ENCODE data around the gene KRT73. TPM values are rescaled to one million over a fixed set of nuclear protein-coding genes. Genes with fewer than 3 reads are reported as not detected.

KRT73 gene
- total RNA-seq, 1 donor from 2014 or later, result not detected

DNA sequence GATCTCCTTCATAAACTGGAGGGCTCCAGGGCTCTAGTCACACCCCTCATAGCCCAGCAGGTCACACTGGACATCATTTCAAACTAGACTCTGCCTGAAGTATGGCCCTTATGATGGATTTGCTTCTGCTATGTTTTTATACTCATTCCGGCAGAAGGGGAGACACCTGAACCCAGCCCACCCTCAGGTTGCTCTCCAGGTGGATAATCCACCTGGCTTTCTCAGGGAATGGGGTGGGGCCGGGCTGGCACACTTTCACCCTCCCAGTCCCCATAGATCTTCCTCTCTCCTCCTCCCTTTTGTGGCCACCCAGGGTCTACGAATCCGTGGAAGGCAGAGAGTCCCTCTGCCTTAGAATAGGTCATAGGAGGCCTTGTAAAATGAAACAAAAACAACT lies 9.8 kb upstream of the KRT73 start:
- TF ChIP-seq, protein P1, sequence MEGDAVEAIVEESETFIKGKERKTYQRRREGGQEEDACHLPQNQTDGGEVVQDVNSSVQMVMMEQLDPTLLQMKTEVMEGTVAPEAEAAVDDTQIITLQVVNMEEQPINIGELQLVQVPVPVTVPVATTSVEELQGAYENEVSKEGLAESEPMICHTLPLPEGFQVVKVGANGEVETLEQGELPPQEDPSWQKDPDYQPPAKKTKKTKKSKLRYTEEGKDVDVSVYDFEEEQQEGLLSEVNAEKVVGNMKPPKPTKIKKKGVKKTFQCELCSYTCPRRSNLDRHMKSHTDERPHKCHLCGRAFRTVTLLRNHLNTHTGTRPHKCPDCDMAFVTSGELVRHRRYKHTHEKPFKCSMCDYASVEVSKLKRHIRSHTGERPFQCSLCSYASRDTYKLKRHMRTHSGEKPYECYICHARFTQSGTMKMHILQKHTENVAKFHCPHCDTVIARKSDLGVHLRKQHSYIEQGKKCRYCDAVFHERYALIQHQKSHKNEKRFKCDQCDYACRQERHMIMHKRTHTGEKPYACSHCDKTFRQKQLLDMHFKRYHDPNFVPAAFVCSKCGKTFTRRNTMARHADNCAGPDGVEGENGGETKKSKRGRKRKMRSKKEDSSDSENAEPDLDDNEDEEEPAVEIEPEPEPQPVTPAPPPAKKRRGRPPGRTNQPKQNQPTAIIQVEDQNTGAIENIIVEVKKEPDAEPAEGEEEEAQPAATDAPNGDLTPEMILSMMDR (conservative IDR thresholded peaks at IDR 0.05; ENCODE audit: low read depth, low read length), result no peak
- no peak overlapping the region for H3K4me3 ChIP-seq (ENCODE audit: low read depth, low read length)
- no peak for DNase-seq (ENCODE audit: low read depth)

DNA sequence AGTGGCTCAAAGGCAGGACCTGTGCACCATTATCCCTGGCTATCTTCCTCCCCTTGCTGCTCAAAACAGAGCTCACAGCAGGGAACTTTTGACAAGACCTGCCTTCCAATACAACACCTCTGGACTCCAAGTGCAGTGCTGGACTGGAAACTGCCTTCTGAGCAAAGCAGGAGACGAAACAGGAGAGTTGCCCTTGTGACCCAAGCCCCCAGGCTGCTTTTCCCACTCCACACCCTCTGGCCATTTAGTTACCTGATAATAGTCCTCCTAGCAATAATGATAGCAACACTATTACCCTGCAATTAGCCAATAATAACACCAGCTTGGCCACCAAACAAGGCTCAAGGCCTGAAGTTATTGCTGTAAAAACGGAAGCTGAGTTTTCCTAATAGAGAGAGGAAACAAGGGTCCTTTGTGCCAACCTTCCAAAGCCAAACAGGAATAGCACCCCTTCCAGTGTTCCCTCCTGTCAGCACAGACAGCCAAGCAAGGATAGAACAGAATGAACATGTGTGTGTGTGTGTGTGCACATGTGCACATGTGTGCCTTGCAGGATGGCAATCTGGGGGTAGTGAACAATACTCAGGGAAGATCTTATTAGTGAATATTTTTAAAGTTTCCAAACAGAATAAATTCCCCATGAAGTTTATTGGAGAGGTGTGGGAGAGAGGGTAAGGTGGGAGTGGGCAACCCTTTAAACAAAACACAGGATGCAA lies 9.2 kb upstream of the KRT73 start:
- TF ChIP-seq, protein P1 (conservative IDR thresholded peaks at IDR 0.05; ENCODE audit: low read depth, low read length), result no peak
- no peak overlapping the region for H3K4me3 ChIP-seq (ENCODE audit: low read depth, low read length)
- DNase-seq (ENCODE audit: low read depth), result no peak

DNA sequence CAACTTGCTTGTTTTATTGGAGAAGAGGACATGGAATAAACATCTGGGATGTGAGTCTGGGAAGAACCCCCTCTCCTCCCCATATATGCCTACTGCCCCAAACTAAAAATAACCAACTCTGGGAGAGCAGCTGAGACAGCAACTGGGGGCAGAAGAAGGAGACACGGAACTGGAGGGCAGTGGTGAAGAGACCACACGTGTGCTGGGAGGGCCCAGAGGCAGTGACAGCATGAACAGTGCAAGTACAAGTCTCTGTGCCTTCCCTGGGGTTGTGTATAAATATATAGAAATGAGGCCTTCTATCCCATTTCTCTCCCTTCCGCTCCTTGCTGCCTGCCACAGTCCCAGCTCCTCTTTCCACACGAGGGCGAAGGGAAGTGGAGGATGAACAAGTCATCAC lies 4.0 kb upstream of the KRT73 start:
- TF ChIP-seq, protein P1 (conservative IDR thresholded peaks at IDR 0.05; ENCODE audit: low read depth, low read length), result no peak
- no peak for DNase-seq (ENCODE audit: low read depth)
- H3K4me3 ChIP-seq (ENCODE audit: low read depth, low read length), result no peak overlapping the region

DNA sequence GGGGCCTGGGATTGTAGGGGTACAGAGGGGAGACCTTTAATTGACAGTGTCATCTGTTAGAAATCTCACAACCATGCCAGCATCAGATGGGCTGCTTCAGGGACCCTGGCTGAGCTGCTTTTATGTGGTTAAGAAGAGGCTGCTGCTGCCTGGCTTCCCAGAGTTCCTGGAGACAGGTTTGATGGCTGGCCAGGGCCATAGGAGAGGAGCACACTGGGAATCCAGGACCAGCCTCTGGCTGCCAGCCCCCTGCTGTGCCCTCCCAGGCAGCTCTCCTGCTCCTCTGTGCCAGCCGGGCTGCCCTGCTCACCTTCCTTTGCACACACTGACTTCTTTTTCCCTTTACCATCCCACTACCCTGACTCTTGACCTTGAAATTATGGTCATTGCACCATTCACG lies 507 bp upstream of the KRT73 start:
- DNase-seq (ENCODE audit: low read depth), result no peak
- TF ChIP-seq, protein P1 (conservative IDR thresholded peaks at IDR 0.05; ENCODE audit: low read depth, low read length), result no peak
- H3K4me3 ChIP-seq (ENCODE audit: low read depth, low read length), result no peak overlapping the region

DNA sequence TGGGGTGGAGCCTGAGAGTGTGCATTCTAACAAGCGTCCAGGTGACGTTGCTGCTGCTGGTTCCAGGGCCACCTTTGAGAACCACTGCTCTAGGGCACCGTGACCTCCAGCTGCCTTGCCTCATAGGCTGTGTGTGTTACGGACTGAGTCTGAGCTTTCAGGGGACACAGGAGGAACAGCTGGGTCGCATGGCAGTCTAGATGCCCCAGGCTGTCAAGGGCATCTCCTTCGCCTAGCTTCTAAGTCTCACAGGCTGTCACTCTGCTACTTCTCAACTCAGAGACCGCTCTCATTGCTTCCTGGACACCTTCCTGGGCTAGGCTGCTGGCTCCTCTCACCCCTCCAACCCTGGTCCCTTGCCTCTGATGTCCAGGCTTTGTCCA lies 965 bp downstream of the KRT73 start:
- no peak for DNase-seq (ENCODE audit: low read depth)
- TF ChIP-seq, protein P1 (conservative IDR thresholded peaks at IDR 0.05; ENCODE audit: low read depth, low read length), result no peak
- no peak overlapping the region for H3K4me3 ChIP-seq (ENCODE audit: low read depth, low read length)

DNA sequence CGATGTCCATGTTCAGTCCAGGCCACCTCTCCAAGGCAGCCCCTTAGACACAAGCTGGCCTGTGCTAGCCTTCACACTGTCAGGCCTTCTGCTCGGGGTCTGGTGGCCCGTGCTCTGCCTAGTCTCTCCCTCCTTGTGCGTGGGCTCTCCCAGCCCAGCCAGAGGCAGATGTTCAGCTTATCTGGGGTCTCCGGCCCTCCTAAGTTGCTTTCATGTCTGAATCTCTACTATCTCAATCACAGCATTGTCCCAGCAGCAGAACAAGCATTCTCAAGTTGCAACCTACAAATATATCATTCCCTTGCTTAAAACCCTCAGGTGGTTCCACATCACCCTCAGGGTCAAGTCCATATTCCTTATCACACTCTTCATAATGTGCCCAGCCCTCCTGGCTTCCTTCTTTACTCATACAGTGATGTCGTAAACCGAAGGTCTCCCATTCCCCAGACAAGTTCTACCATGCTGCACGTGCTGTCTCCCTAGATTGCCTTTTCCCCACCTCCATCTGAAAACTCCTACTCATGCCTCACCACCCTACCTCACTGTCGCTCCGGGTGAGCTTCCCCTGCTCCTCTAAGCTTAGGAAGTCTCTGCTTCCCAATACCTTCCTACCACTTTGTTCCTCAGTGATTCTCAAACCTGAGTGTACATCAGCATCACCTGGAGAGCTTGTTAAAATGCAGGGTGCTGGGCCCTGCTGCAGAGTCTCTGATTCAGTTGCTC lies 1.5 kb downstream of the KRT73 start:
- no peak for DNase-seq (ENCODE audit: low read depth)
- TF ChIP-seq, protein P1 (conservative IDR thresholded peaks at IDR 0.05; ENCODE audit: low read depth, low read length), result no peak

More for the DNA sequence above, 1.5 kb downstream of the KRT73 start:
- H3K4me3 ChIP-seq (ENCODE audit: low read depth, low read length), result no peak overlapping the region

Data from epithelial cell of proximal tubule (primary cell).